ENCODE measurements around the gene ADAM11.

The ADAM11 gene

DNA sequence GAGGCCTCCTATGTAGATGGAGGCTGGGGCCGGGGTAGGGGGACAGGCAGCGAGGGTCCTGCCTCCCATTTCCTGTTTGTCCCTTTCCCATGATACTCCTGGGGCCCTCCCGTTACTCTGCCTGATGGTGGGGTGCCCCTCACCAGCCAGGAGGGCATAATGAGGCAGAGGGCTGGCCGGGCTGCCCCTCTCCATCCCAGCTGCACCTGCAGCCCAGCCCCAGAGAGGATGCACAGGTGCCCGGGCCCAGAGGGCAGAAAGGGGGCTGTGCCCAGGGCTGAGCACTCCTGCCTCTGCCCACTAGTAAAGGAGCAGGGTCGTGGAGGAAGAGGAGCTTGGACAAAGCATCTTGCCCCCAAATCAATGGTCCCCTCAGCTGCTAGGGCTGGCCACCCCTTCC lies 10.4 kb downstream of the ADAM11 start:
- Histone ChIP-seq H3K27me3 (ENCODE audit: control insufficient read depth in 3 of 3, insufficient read depth in 3 of 3, low read depth in 1 of 3, low read length in 3 of 3) (peaks cover 0 to 16% (median 0%) of the 10 kb centered on the region in 3 experiments), H2AK5ac (ENCODE audit: low read depth, low read length) (no peak overlapping the region), H3K9ac (ENCODE audit: low read depth, low read length, poor library complexity) (no peak overlapping the region), H4K91ac (ENCODE audit: low read depth, low read length, poor library complexity) (no peak overlapping the region), H3K9me3 (replicated peaks in 1 of 2; ENCODE audit: control insufficient read depth in 2 of 2, insufficient read depth in 1 of 2, low read depth in 1 of 2, low read length in 2 of 2) (no peaks in the 10 kb centered on the region), H4K8ac (ENCODE audit: low read depth, low read length) (peak overlapping the region; percentile 43), H2BK120ac (ENCODE audit: low read depth, low read length) (no peak overlapping the region), H3K23ac (ENCODE audit: low read depth, low read length, poor library complexity) (no peak overlapping the region), H3K4ac (ENCODE audit: low read length) (no peak overlapping the region), H3K4me2 (ENCODE audit: insufficient read depth, low read length, poor library complexity, severe bottlenecking) (no peak overlapping the region), H3K18ac (ENCODE audit: low read length) (no peak overlapping the region), H2BK12ac (ENCODE audit: low read length) (no peak overlapping the region), H3K4me3 (ENCODE audit: low read length in 2 of 2) (no peak overlapping the region), H3K36me3 (replicated peaks in 1 of 2; ENCODE audit: control insufficient read depth in 2 of 2, insufficient read depth in 2 of 2, low read length in 2 of 2) (no peaks in the 10 kb centered on the region), H2BK5ac (ENCODE audit: low read length) (peak overlapping the region; percentile 13), H3K4me1 (ENCODE audit: control insufficient read depth in 2 of 2, insufficient read depth in 1 of 2, low read depth in 1 of 2, low read length in 2 of 2) (peaks cover 2% of the 10 kb centered on the region in 2 donors), H2BK15ac (ENCODE audit: low read length) (no peak overlapping the region), H3K27ac (replicated peaks; ENCODE audit: low read length) (no peak overlapping the region), H3K14ac (ENCODE audit: low read length) (no peak overlapping the region), H3K79me1 (ENCODE audit: low read depth, low read length) (peaks cover 3% of the 10 kb centered on the region), H2AFZ (ENCODE audit: low read length) (no peak overlapping the region)
- WGBS, 2 donors (ENCODE audit: extremely low coverage in 2 of 2, insufficient read length in 2 of 2, insufficient replicate concordance in 1 of 2): no CpG with 5 or more reads among the region's 6 CpGs
- DNase-seq (ENCODE audit: low spot score): no peak

DNA sequence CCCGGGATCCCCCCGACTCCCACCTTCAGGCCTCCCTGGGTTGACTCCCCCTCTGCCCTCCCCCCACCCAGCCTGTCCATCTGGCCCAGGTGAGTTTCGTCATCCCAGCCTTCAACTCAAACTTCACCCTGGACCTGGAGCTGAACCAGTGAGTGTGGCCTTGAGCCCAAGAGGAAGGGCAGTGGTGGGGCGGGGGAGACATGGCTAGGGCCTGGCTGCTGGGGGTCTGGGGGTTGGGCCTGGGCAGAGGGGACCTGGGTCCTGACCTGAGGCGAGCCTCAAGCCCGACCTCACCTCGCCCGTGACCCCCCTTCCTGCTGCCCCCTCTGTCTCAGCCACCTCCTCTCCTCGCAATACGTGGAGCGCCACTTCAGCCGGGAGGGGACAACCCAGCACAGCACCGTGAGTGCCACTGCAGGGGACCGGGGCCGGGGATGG lies 10.9 kb downstream of the ADAM11 start:
- Histone ChIP-seq H2BK5ac (ENCODE audit: low read length) (peak overlapping the region; percentile 13), H3K23ac (ENCODE audit: low read depth, low read length, poor library complexity) (peak overlapping the region; percentile 20), H3K27me3 (ENCODE audit: control insufficient read depth in 3 of 3, insufficient read depth in 3 of 3, low read depth in 1 of 3, low read length in 3 of 3) (peaks cover 0 to 13% (median 0%) of the 10 kb centered on the region in 3 experiments), H3K27ac (replicated peaks; ENCODE audit: low read length) (no peak overlapping the region), H2AFZ (ENCODE audit: low read length) (no peak overlapping the region), H3K4me3 (ENCODE audit: low read length in 2 of 2) (no peak overlapping the region), H3K9me3 (replicated peaks in 1 of 2; ENCODE audit: control insufficient read depth in 2 of 2, insufficient read depth in 1 of 2, low read depth in 1 of 2, low read length in 2 of 2) (no peaks in the 10 kb centered on the region), H3K79me1 (ENCODE audit: low read depth, low read length) (peaks cover 3% of the 10 kb centered on the region), H2BK12ac (ENCODE audit: low read length) (peak overlapping the region; percentile 41), H3K4ac (ENCODE audit: low read length) (no peak overlapping the region), H4K8ac (ENCODE audit: low read depth, low read length) (no peak overlapping the region), H4K91ac (ENCODE audit: low read depth, low read length, poor library complexity) (no peak overlapping the region), H3K9ac (ENCODE audit: low read depth, low read length, poor library complexity) (no peak overlapping the region), H3K14ac (ENCODE audit: low read length) (peak overlapping the region; percentile 56), H2BK15ac (ENCODE audit: low read length) (no peak overlapping the region), H3K36me3 (replicated peaks in 1 of 2; ENCODE audit: control insufficient read depth in 2 of 2, insufficient read depth in 2 of 2, low read length in 2 of 2) (no peaks in the 10 kb centered on the region), H3K4me1 (ENCODE audit: control insufficient read depth in 2 of 2, insufficient read depth in 1 of 2, low read depth in 1 of 2, low read length in 2 of 2) (peaks cover 2% of the 10 kb centered on the region in 2 donors), H3K4me2 (ENCODE audit: insufficient read depth, low read length, poor library complexity, severe bottlenecking) (no peak overlapping the region), H2BK120ac (ENCODE audit: low read depth, low read length) (no peak overlapping the region), H3K18ac (ENCODE audit: low read length) (peak overlapping the region; percentile 64), H2AK5ac (ENCODE audit: low read depth, low read length) (peak overlapping the region; percentile 75)
- DNase-seq (ENCODE audit: low spot score): no peak
- no CpG with 5 or more reads among the region's 15 CpGs for WGBS, 2 donors (ENCODE audit: extremely low coverage in 2 of 2, insufficient read length in 2 of 2, insufficient replicate concordance in 1 of 2)

DNA sequence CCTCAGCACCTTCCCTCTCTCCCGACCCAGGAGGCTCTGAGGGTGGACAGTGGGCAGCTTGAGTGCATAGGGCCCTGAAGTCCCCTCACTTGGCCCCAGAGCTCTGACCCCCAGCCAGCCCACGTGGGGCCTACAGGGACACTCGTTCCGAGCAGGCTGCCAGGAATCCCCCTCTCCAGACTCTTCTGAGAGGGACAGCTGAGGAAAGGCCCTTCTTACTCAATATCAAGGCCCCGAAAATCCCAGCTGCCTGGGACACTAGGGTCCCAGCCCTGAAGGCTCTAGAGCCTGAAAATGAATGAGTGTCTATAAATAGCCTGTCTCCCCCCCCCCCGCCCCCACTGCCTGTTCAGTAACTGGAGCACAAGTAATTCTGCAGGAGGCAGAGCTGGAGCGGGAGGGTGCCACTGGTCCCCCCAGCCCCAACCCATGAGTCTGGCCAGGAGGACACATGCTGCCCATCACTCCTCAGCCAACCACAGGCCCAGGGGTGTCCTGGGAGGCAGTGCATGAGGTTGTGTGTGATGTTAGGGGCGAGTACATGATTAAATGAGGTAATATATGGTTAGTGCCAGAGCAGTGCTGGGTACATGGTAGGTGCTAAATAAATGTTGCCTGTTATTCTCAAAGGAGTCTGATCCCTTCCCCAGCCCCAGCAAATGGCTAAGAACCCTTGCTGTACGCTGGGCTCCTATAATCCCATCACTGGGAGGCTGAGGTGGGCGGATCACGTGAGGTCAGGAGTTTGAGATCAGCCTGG lies 11.6 kb downstream of the ADAM11 start:
- Histone ChIP-seq H3K9me3 (replicated peaks in 1 of 2; ENCODE audit: control insufficient read depth in 2 of 2, insufficient read depth in 1 of 2, low read depth in 1 of 2, low read length in 2 of 2) (no peaks in the 10 kb centered on the region), H3K27me3 (ENCODE audit: control insufficient read depth in 3 of 3, insufficient read depth in 3 of 3, low read depth in 1 of 3, low read length in 3 of 3) (peaks cover 0 to 13% (median 0%) of the 10 kb centered on the region in 3 experiments), H3K4me1 (ENCODE audit: control insufficient read depth in 2 of 2, insufficient read depth in 1 of 2, low read depth in 1 of 2, low read length in 2 of 2) (peaks cover 2% of the 10 kb centered on the region in 2 donors), H4K8ac (ENCODE audit: low read depth, low read length) (no peak overlapping the region), H3K79me1 (ENCODE audit: low read depth, low read length) (peaks cover 3% of the 10 kb centered on the region), H3K4me2 (ENCODE audit: insufficient read depth, low read length, poor library complexity, severe bottlenecking) (no peak overlapping the region), H2AK5ac (ENCODE audit: low read depth, low read length) (peak overlapping the region; percentile 75), H3K4ac (ENCODE audit: low read length) (no peak overlapping the region), H3K36me3 (replicated peaks in 1 of 2; ENCODE audit: control insufficient read depth in 2 of 2, insufficient read depth in 2 of 2, low read length in 2 of 2) (no peaks in the 10 kb centered on the region), H3K27ac (replicated peaks; ENCODE audit: low read length) (no peak overlapping the region), H2AFZ (ENCODE audit: low read length) (no peak overlapping the region), H3K4me3 (ENCODE audit: low read length in 2 of 2) (no peak overlapping the region), H3K18ac (ENCODE audit: low read length) (no peak overlapping the region), H3K23ac (ENCODE audit: low read depth, low read length, poor library complexity) (peak overlapping the region; percentile 20), H4K91ac (ENCODE audit: low read depth, low read length, poor library complexity) (no peak overlapping the region), H3K14ac (ENCODE audit: low read length) (peak overlapping the region; percentile 56), H2BK5ac (ENCODE audit: low read length) (no peak overlapping the region), H3K9ac (ENCODE audit: low read depth, low read length, poor library complexity) (no peak overlapping the region), H2BK15ac (ENCODE audit: low read length) (no peak overlapping the region), H2BK120ac (ENCODE audit: low read depth, low read length) (no peak overlapping the region), H2BK12ac (ENCODE audit: low read length) (peak overlapping the region; percentile 41)
- WGBS, 2 donors (ENCODE audit: extremely low coverage in 2 of 2, insufficient read length in 2 of 2, insufficient replicate concordance in 1 of 2): no CpG with 5 or more reads among the region's 11 CpGs
- no peak for DNase-seq (ENCODE audit: low spot score)

DNA sequence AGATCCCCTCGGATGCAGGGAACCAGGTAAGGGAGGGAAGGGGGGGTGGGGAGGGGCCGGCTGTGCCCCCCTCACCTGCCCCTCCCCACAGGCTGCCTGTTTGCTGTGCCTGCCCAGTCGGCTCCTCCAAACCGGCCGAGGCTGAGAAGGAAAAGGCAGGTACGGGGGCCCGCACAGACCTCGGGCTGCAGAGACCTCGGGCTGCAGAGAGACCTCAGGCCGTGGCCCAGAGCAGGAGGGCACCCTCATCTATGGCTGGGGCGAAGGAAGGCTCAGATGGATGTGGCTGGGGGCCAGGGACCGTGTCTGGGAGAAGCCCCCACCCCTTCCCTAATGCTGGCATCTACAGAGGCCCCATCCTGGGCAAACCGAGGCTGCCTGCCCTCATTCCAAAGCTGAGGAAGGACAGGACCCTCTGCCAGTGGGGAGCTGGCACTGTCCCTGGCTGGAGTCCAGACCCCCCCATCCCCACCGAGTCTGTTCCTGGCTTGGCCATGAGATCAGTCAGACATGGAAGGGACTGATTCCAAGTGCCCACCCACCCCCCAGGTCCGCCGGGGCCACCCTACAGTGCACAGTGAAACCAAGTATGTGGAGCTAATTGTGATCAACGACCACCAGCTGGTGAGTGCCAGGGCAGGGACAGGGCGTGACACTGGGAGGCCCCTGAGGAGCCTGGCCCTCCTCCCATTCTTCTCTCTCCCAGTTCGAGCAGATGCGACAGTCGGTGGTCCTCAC lies 13.7 kb downstream of the ADAM11 start:
- Histone ChIP-seq H2BK12ac (ENCODE audit: low read length) (peak overlapping the region; percentile 3), H2AK5ac (ENCODE audit: low read depth, low read length) (peak overlapping the region; percentile 56), H4K91ac (ENCODE audit: low read depth, low read length, poor library complexity) (no peak overlapping the region), H3K23ac (ENCODE audit: low read depth, low read length, poor library complexity) (peak overlapping the region; percentile 31), H3K9ac (ENCODE audit: low read depth, low read length, poor library complexity) (no peak overlapping the region), H2BK120ac (ENCODE audit: low read depth, low read length) (no peak overlapping the region), H3K27ac (replicated peaks; ENCODE audit: low read length) (no peak overlapping the region), H3K4me3 (ENCODE audit: low read length in 2 of 2) (no peak overlapping the region), H3K36me3 (replicated peaks in 1 of 2; ENCODE audit: control insufficient read depth in 2 of 2, insufficient read depth in 2 of 2, low read length in 2 of 2) (no peaks in the 10 kb centered on the region), H2AFZ (ENCODE audit: low read length) (no peak overlapping the region), H2BK15ac (ENCODE audit: low read length) (no peak overlapping the region), H3K27me3 (ENCODE audit: control insufficient read depth in 3 of 3, insufficient read depth in 3 of 3, low read depth in 1 of 3, low read length in 3 of 3) (peaks cover 0 to 25% (median 14%) of the 10 kb centered on the region in 3 experiments), H3K4ac (ENCODE audit: low read length) (no peak overlapping the region), H3K4me1 (ENCODE audit: control insufficient read depth in 2 of 2, insufficient read depth in 1 of 2, low read depth in 1 of 2, low read length in 2 of 2) (peaks cover 5 to 6% of the 10 kb centered on the region in 2 donors), H3K14ac (ENCODE audit: low read length) (peak overlapping the region; percentile 56), H3K79me1 (ENCODE audit: low read depth, low read length) (peaks cover 3% of the 10 kb centered on the region), H2BK5ac (ENCODE audit: low read length) (no peak overlapping the region), H3K4me2 (ENCODE audit: insufficient read depth, low read length, poor library complexity, severe bottlenecking) (no peak overlapping the region), H3K18ac (ENCODE audit: low read length) (peak overlapping the region; percentile 76), H4K8ac (ENCODE audit: low read depth, low read length) (no peak overlapping the region), H3K9me3 (replicated peaks in 1 of 2; ENCODE audit: control insufficient read depth in 2 of 2, insufficient read depth in 1 of 2, low read depth in 1 of 2, low read length in 2 of 2) (no peaks in the 10 kb centered on the region)
- DNase-seq (ENCODE audit: low spot score): no peak
- no CpG with 5 or more reads among the region's 21 CpGs for WGBS, 2 donors (ENCODE audit: extremely low coverage in 2 of 2, insufficient read length in 2 of 2, insufficient replicate concordance in 1 of 2)
